ENCODE data around the gene LTB4R2.

LTB4R2 gene

GRCh38 chr14:24299255-24300191 lies 10.4 kb upstream of the LTB4R2 start, which contains the start of the genes DHRS1 and NOP9:
Gene DHRS1, minus strand, starts transcription at chr14:24299780. Its CDS starts 674 bp downstream, at chr14:24299106.
Gene NOP9, plus strand, starts transcription at chr14:24299850. Its CDS starts 105 bp downstream, at chr14:24299955.
- peak; percentile 87 for DNase-seq (ENCODE audit: low spot score)

DNA sequence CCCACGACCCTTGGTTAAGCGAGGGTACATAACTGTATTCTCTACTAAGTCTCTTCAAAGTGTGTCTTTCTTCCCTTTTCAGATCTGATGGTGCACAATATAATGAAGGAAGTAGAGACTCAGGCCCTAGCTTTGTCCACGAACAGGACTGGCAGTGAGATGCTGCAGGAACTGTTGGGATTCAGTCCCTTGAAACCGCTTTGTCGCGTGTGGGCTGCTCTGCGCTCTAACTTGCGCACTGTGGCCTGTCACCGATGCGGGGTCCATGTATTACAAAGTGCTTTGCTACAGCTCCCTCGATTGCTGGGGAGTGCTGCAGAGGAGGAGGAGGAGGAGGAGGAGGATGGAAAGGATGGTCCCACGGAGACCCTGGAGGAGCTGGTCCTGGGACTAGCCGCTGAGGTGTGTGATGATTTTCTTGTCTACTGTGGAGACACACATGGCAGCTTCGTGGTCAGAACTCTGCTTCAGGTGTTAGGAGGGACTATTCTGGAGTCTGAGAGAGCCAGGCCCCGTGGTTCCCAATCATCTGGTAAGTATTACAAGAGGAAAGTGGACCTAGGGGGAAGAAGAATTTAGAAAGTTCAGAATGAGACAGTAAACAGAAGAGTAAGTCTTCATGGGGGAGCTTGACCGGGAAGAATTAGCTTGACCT lies 9.5 kb upstream of the LTB4R2 start:
- DNase-seq (ENCODE audit: low spot score), result no peak

- no peak for DNase-seq (ENCODE audit: low spot score)
Observed at GRCh38 chr14:24304019-24304387, 5.9 kb upstream of the LTB4R2 start.

DNA sequence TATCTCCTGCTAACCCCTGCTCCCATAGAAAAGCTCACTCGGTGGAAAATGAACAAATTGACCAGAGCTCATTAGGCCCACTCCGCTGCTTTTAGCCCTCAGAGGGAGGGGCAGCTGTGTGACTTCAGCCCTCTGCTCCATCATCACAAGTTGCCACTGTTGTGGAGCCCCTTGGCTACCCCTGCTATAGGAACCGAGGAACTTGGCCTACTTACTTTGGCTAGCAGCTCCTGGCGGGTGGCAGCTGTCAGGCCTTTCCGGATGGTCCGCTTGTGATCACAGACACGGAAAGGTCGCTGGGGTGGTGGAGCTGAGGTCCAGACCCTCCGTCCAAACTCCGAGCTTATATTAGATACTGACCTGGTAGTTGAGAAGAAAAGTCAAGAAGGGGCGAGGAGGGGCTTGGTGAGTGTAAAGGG lies 2.8 kb upstream of the LTB4R2 start:
- DNase-seq (ENCODE audit: low spot score), result no peak

DNA sequence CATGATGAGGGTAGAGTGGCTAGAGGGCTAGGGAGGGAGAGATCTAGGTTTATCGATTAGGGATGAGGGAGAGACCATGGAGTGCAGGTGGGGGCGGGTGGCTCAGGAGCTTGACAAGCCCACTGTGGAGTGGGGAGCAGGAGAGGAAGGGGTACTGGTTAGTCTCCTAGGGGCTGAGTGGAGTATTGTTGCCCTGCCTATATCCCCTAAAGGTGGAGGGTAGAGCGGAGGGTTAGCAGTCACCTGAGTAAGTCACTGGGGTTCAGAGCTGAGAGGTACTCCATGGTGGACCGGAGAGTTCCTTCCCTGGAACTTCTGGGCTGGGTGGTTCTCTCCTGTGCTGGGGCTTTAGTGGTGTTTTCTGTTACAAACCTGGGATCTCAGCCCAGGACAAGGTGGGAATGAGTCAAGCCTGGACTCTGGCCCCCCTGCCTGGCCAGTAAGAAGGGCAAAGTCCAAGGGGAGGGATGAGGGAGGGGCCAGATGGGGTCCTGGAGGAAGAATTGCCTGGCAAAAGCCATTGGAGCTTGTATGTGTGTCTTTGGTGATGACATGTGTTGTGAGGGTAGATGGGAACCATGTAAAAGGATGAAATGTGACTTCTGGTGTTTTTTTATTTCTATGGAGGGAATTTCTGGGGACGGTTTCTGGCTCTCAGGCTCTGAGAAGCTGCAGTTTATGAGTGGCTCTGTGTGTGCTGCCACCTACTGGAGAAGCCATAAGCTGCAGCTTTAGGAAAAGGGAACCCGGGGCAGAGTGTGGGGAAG lies 2.2 kb upstream of the LTB4R2 start, which contains the start of gene CIDEB:
Gene CIDEB, minus strand, starts transcription at position 403 of the 767 bp plus-strand sequence. Its CDS starts 119 bp downstream, at position 284.
- DNase-seq (ENCODE audit: low spot score), result peak; percentile 99

- no peak for DNase-seq (ENCODE audit: low spot score)
Observed at GRCh38 chr14:24308342-24309124, 1.4 kb upstream of the LTB4R2 start.

- DNase-seq (ENCODE audit: low spot score), result no peak
Observed at GRCh38 chr14:24310265-24310645, 315 bp downstream of the LTB4R2 start.

DNA sequence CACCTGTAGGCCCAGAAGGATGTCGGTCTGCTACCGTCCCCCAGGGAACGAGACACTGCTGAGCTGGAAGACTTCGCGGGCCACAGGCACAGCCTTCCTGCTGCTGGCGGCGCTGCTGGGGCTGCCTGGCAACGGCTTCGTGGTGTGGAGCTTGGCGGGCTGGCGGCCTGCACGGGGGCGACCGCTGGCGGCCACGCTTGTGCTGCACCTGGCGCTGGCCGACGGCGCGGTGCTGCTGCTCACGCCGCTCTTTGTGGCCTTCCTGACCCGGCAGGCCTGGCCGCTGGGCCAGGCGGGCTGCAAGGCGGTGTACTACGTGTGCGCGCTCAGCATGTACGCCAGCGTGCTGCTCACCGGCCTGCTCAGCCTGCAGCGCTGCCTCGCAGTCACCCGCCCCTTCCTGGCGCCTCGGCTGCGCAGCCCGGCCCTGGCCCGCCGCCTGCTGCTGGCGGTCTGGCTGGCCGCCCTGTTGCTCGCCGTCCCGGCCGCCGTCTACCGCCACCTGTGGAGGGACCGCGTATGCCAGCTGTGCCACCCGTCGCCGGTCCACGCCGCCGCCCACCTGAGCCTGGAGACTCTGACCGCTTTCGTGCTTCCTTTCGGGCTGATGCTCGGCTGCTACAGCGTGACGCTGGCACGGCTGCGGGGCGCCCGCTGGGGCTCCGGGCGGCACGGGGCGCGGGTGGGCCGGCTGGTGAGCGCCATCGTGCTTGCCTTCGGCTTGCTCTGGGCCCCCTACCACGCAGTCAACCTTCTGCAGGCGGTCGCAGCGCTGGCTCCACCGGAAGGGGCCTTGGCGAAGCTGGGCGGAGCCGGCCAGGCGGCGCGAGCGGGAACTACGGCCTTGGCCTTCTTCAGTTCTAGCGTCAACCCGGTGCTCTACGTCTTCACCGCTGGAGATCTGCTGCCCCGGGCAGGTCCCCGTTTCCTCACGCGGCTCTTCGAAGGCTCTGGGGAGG lies 985 bp downstream of the LTB4R2 start, which contains the start of gene LTB4R:
Gene LTB4R, plus strand, starts transcription at position 857 of the 959 bp plus-strand sequence. CDS start 4,150 bp downstream, outside the sequence.
- no peak for DNase-seq (ENCODE audit: low spot score)

DNA sequence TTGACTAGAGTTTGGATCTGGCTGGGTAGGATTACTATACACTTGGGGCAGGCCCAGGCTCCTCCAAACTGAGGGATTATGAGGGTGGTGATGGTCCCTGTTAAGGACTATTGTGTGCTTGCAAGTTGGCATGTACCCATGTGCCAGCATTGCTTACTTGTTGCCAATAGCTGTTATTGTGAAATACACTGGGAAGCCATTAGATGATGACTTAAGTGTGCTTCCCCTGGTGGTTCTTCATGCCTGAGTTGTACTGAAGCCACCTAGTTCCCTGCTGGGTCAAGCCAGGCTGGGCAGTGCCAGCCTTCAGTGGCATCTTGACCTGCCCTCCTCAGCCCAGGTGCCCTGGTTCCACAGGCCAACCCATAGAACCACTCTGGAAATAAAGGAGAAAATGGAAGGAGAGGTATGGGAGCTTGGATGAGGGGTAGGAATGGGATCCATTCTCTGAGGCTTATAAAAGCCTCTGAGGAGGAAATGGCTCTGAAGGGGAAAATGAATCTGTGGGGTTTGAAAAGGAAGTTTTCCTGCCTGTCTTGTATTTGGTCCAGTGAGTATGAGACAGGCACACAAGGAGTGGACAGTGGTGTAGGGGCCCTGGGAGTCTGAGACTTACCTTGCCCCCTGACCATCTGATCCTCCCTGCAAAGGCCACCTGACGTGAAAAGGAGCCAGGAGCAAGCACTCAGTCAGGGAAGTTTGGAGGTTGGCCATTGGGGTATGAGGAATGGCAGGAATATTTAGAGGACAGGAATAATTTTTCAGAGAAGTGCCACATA lies 2.1 kb downstream of the LTB4R2 start:
- no peak for DNase-seq (ENCODE audit: low spot score)

DNA sequence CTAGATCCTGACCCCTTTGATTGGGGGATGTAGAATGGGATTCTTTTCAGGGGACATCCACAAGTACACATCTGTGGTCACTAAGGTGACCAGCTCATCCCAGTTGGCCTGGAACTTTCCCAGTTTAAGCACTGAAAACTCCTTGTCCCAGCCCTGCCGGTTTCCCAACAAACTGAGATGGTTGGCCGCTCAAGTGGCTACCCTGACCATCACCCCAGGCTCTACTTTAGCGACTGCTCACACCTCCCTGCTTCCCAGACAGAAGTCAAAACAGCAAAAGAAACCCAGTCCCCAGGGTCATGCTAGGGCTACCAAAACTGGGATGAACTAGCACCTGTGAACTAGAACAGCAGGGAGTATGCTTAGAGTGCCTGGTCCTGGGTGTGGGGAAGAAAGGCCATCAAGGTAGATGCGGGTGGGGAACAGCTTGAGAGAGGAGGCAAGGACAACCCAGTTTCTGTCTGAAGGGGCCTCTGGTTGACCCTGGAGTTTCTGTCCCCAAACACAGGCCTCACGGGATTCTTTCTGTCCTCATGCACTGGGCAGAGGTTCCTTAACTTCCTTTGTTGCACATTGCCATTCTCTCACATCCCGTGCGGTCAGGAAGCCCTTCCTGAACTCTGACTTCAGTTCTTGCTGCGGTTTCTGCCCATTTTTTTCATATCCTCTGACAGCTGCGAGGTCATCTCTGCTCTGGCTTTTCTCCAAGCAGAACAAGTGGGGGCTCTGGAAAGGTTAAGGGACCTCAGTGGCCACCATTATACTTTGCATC lies 3.0 kb downstream of the LTB4R2 start:
- no peak for DNase-seq (ENCODE audit: low spot score)

DNA sequence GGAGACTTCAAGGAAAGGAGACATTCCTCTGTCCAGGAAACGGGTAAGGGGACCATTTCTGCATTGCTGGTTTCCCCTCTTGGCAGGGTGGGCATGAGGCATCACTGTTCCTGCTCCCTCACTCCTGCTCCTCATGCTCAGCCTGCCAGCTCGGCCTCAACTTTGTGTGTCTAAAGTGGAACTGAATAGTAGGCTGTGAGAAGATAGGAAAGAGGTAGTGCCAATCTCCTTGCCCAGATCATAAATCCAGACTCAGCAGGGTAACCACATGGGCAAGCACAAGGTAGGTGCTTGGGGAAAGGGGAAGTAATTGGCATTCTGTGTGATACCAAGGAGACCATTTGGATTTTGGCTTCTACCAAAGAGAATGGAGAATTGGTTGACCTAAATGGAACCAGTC lies 4.0 kb downstream of the LTB4R2 start:
- no peak for DNase-seq (ENCODE audit: low spot score)

GRCh38 chr14:24314377-24315193 lies 4.6 kb downstream of the LTB4R2 start:
- DNase-seq (ENCODE audit: low spot score), result no peak

- DNase-seq (ENCODE audit: low spot score), result no peak
Observed at GRCh38 chr14:24315243-24315806, 5.4 kb downstream of the LTB4R2 start.

DNA sequence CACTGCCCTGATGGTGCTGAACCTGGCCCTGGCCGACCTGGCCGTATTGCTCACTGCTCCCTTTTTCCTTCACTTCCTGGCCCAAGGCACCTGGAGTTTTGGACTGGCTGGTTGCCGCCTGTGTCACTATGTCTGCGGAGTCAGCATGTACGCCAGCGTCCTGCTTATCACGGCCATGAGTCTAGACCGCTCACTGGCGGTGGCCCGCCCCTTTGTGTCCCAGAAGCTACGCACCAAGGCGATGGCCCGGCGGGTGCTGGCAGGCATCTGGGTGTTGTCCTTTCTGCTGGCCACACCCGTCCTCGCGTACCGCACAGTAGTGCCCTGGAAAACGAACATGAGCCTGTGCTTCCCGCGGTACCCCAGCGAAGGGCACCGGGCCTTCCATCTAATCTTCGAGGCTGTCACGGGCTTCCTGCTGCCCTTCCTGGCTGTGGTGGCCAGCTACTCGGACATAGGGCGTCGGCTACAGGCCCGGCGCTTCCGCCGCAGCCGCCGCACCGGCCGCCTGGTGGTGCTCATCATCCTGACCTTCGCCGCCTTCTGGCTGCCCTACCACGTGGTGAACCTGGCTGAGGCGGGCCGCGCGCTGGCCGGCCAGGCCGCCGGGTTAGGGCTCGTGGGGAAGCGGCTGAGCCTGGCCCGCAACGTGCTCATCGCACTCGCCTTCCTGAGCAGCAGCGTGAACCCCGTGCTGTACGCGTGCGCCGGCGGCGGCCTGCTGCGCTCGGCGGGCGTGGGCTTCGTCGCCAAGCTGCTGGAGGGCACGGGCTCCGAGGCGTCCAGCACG lies 6.1 kb downstream of the LTB4R2 start:
- DNase-seq (ENCODE audit: low spot score), result no peak

DNA sequence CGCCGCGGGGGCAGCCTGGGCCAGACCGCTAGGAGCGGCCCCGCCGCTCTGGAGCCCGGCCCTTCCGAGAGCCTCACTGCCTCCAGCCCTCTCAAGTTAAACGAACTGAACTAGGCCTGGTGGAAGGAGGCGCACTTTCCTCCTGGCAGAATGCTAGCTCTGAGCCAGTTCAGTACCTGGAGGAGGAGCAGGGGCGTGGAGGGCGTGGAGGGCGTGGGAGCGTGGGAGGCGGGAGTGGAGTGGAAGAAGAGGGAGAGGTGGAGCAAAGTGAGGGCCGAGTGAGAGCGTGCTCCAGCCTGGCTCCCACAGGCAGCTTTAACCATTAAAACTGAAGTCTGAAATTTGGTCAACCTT lies 6.6 kb downstream of the LTB4R2 start:
- DNase-seq (ENCODE audit: low spot score), result no peak

DNA sequence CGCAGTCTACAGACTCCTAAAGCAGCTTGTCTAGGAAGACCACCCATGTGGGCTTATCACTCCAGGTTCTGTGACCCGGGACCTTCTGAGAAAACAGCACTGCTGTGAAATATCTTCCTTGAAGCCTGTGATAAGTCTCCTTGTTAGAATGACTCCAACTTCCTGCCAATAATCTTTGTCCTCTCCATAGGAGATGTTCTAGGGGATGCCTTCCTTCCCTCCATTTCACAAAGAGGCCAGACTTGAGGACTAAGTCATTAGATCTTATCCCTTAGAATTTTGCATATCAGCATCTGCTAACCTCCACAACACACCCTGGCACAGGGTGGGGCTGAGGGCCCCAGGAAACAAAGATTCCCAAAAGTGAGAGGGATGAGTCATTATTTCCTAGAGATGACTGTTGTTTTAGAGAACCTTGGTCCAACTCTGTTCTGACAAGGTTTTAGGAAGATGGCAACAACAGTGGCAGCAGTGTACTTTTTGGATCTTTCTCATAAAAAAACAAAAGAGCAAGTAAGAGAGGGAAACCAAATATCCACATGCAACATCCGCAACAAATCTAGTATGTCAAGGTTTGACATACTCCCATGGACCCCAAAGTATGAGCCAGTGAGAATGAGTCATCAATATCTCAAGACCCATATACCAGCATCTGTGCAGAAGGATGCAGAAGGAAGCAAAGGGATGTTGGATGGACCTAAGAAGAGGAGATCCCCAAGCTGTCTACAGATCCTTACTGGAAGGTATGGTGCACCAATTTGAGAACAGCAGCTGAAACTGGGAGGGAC lies 7.4 kb downstream of the LTB4R2 start:
- no peak for DNase-seq (ENCODE audit: low spot score)

Data from HuH-7 (cell line).